HG02610 (cell line): ENCODE results near the gene ASCC1.

Experiments
- ATAC-seq: cut with Tn5 transposase; IDR thresholded peaks from one replicate; pipeline ENCODE4 v1.9.1; 2021; ENCODE audit warnings: mild to moderate bottlenecking, moderate library complexity; ENCODE audit not compliant: unreplicated experiment

The ASCC1 gene

GRCh38 chr10:72105098-72105475, 111.0 kb downstream of the ASCC1 start:
- ATAC-seq = no peak

- no peak for ATAC-seq
These were observed 111.5 kb downstream of the ASCC1 start for GRCh38 chr10:72104472-72105097.

GRCh38 chr10:72099600-72099921, 116.5 kb downstream of the ASCC1 start:
- no peak for ATAC-seq

GRCh38 chr10:72098836-72099599, 117.1 kb downstream of the ASCC1 start:
- ATAC-seq = no peak

GRCh38 chr10:72098301-72098835, 117.7 kb downstream of the ASCC1 start:
- ATAC-seq = no peak

GRCh38 chr10:72097448-72098300, 118.4 kb downstream of the ASCC1 start:
- no peak for ATAC-seq

GRCh38 chr10:72096115-72097000, 119.7 kb downstream of the ASCC1 start:
- ATAC-seq = no peak

- ATAC-seq = no peak
These were observed 120.9 kb downstream of the ASCC1 start for GRCh38 chr10:72095195-72095594.

GRCh38 chr10:72094574-72094973, 121.5 kb downstream of the ASCC1 start:
- no peak for ATAC-seq

- no peak for ATAC-seq
These were observed 122.6 kb downstream of the ASCC1 start for GRCh38 chr10:72093450-72093849.

- no peak for ATAC-seq
These were observed 123.1 kb downstream of the ASCC1 start for GRCh38 chr10:72092987-72093386.

- ATAC-seq = no peak
These were observed 123.7 kb downstream of the ASCC1 start for GRCh38 chr10:72092171-72092924.

GRCh38 chr10:72090326-72090725, 125.8 kb downstream of the ASCC1 start:
- no peak for ATAC-seq

GRCh38 chr10:72089618-72090017, 126.5 kb downstream of the ASCC1 start:
- ATAC-seq = no peak

GRCh38 chr10:72088889-72089575, 127.0 kb downstream of the ASCC1 start:
- ATAC-seq = no peak

- no peak for ATAC-seq
These were observed 127.8 kb downstream of the ASCC1 start, which contains the start of gene SPOCK2 for GRCh38 chr10:72087969-72088888. Gene SPOCK2 (minus strand): TSS chr10:72088551. CDS start chr10:72088328, 223 bp downstream.

- no peak for ATAC-seq
These were observed 128.6 kb downstream of the ASCC1 start for GRCh38 chr10:72087392-72087968.
